Natural killer cell (primary cell): Measurements from ENCODE around the gene NRG3. TPM values are rescaled to one million over a fixed set of nuclear protein-coding genes. Genes with fewer than 3 reads are reported as not detected.

Experiments
- ATAC-seq, 3 donors: fragments of 150-1000 bp in 2 of 3; fragments of 200-7000 bp in 1 of 3; cut with Tn5 transposase; 1 replicate in 1 of 3; 2 replicates in 2 of 3; pipeline ENCODE4 v1.10.0; 2021; ENCODE audit warnings: mild to moderate bottlenecking in 2 of 3, moderate library complexity in 2 of 3
- DNase-seq, 2 donors: peaks; one replicate each; pipeline versions ENCODE4 v3.0.0 to v3.0.0-alpha.2; 2013 to 2021; ENCODE audit warnings: mixed read lengths in 1 of 2
- H3K27ac ChIP-seq: one replicate; pipeline ENCODE4 v1.5.1; 2013; ENCODE audit warnings: mild to moderate bottlenecking, low read length
- H3K27me3 ChIP-seq: one replicate; pipeline ENCODE4 v1.6.1; 2013; ENCODE audit warnings: low read length; ENCODE audit not compliant: control insufficient read depth, insufficient read depth
- H3K36me3 ChIP-seq: one replicate; pipeline ENCODE4 v1.6.1; 2013; ENCODE audit warnings: low read length; ENCODE audit not compliant: control insufficient read depth, insufficient read depth
- H3K4me1 ChIP-seq: one replicate; pipeline ENCODE4 v1.6.1; 2013; ENCODE audit warnings: low read length; ENCODE audit not compliant: control insufficient read depth, insufficient read depth
- H3K4me3 ChIP-seq: one replicate; pipeline ENCODE4 v1.5.1; 2013; ENCODE audit warnings: low read length
- H3K9me3 ChIP-seq: one replicate; pipeline ENCODE4 v1.6.1; 2013; ENCODE audit warnings: low read length; ENCODE audit not compliant: control insufficient read depth, insufficient read depth
- H3K27ac Mint-ChIP-seq, 2 donors: one replicate each; pipeline ENCODE4 v1.8.0; 2022; ENCODE audit warnings: mild to moderate bottlenecking in 2 of 2, mixed read lengths in 2 of 2, moderate library complexity in 1 of 2
- H3K27me3 Mint-ChIP-seq, 2 donors: one replicate each; pipeline ENCODE4 v1.8.0; 2022; ENCODE audit warnings: low read depth in 2 of 2, mixed read lengths in 2 of 2
- H3K36me3 Mint-ChIP-seq: one replicate; pipeline ENCODE4 v1.8.0; 2022; ENCODE audit warnings: mixed read lengths
- H3K4me1 Mint-ChIP-seq, 2 donors: one replicate each; pipeline ENCODE4 v1.8.0; 2022; ENCODE audit warnings: mixed read lengths in 2 of 2
- H3K4me3 Mint-ChIP-seq: one replicate; pipeline ENCODE4 v1.8.0; 2022; ENCODE audit warnings: mild to moderate bottlenecking, moderate library complexity, mixed read lengths
- H3K9me3 Mint-ChIP-seq, 2 donors: one replicate each; pipeline ENCODE4 v1.8.0; 2022; ENCODE audit warnings: mixed read lengths in 2 of 2
- CTCF ChIP-seq: fragments of 200-600 bp; IDR thresholded peaks from one replicate; pipeline ENCODE4 v1.8.0; 2022; ENCODE audit warnings: antibody characterized with exemption
- WGBS: methylation state at CpG from one replicate; pipeline ENCODE4 v1.1.7; 2013; ENCODE audit warnings: missing lambda C conversion rate; ENCODE audit not compliant: insufficient coverage; 5-methylcytosine and 5-hydroxymethylcytosine counted together
- intact Hi-C: fragments of 100-400 bp; cut with micrococcal nuclease; formaldehyde crosslinking; loops from one replicate; pipeline ENCODE4 v1.14.2; 2022
- total RNA-seq, 4 donors: library from RNA; stranded (reverse); fragments of 120-200 nt in 1 of 4; gene quantifications; one replicate each; pipeline versions ENCODE4 v1.2.3 to v1.2.4, GENCODE V29; 2013 to 2022

The NRG3 gene
- total RNA-seq, 3 donors from 2014 or later (not counting 1 experiment from before 2014, with no cell fraction given): not detected

GRCh38 chr10:82778908-82779307 is 903.9 kb downstream of the NRG3 start:
- 89% methylated on average over 3 of the region's 3 CpGs for WGBS
- DNase-seq: no peak
- Histone ChIP-seq H3K4me1 (no peaks in the 10 kb centered on the region), H3K9me3 (peaks cover 6% of the 10 kb centered on the region), H3K27ac (no peak overlapping the region), H3K36me3 (no peaks in the 10 kb centered on the region), H3K27me3 (no peaks in the 10 kb centered on the region), H3K4me3 (no peak overlapping the region)
- peaks cover 11 to 13% of the 10 kb centered on the region in 2 donors for H3K9me3 Mint-ChIP-seq
- H3K36me3 Mint-ChIP-seq: peaks cover 8% of the 10 kb centered on the region
- no peak overlapping the region for H3K4me3 Mint-ChIP-seq
- intact Hi-C loops: no loop called here
- no peaks in the 10 kb centered on the region for H3K4me1 Mint-ChIP-seq
- no peak overlapping the region for H3K27ac Mint-ChIP-seq
- no peak for TF ChIP-seq CTCF
- H3K27me3 Mint-ChIP-seq: no peaks in the 10 kb centered on the region
- no peak for ATAC-seq

- no peaks in the 10 kb centered on the region for H3K27me3 ChIP-seq
- no peak overlapping the region for H3K4me3 ChIP-seq
- H3K9me3 ChIP-seq: no peaks in the 10 kb centered on the region
- ATAC-seq (no peak), DNase-seq (no peak)
- TF ChIP-seq CTCF: no peak
- intact Hi-C loops: no loop called here
- Mint-ChIP-seq H3K27me3 (no peaks in the 10 kb centered on the region), H3K4me3 (no peak overlapping the region), H3K9me3 (peaks cover 10 to 11% of the 10 kb centered on the region in 2 donors), H3K27ac (no peak overlapping the region), H3K4me1 (no peaks in the 10 kb centered on the region), H3K36me3 (no peaks in the 10 kb centered on the region)
- no peaks in the 10 kb centered on the region for H3K4me1 ChIP-seq
- no peaks in the 10 kb centered on the region for H3K36me3 ChIP-seq
- no peak overlapping the region for H3K27ac ChIP-seq
These were observed 921.5 kb downstream of the NRG3 start for GRCh38 chr10:82796510-82796909.

- H3K9me3 Mint-ChIP-seq: peaks cover 6 to 8% of the 10 kb centered on the region in 2 donors
- H3K27ac Mint-ChIP-seq: no peak overlapping the region
- ATAC-seq (no peak), DNase-seq (no peak)
- no peak overlapping the region for H3K4me3 Mint-ChIP-seq
- Histone ChIP-seq H3K36me3 (no peaks in the 10 kb centered on the region), H3K9me3 (no peaks in the 10 kb centered on the region), H3K4me1 (no peaks in the 10 kb centered on the region), H3K4me3 (no peak overlapping the region), H3K27me3 (no peaks in the 10 kb centered on the region), H3K27ac (no peak overlapping the region)
- no peaks in the 10 kb centered on the region for H3K36me3 Mint-ChIP-seq
- no peak for TF ChIP-seq CTCF
- WGBS: 100% methylated on average over 1 of the region's 1 CpG
- intact Hi-C loops: no loop called here
- H3K4me1 Mint-ChIP-seq: no peaks in the 10 kb centered on the region
- no peaks in the 10 kb centered on the region for H3K27me3 Mint-ChIP-seq
These were observed 926.3 kb downstream of the NRG3 start for GRCh38 chr10:82801289-82801688.

GRCh38 chr10:82811621-82812020 is 936.6 kb downstream of the NRG3 start:
- no peaks in the 10 kb centered on the region for H3K36me3 Mint-ChIP-seq
- Histone ChIP-seq H3K9me3 (no peaks in the 10 kb centered on the region), H3K27me3 (no peaks in the 10 kb centered on the region), H3K4me1 (no peaks in the 10 kb centered on the region), H3K36me3 (no peaks in the 10 kb centered on the region), H3K4me3 (no peak overlapping the region), H3K27ac (no peak overlapping the region)
- DNase-seq (no peak), ATAC-seq (no peak)
- peaks cover 5 to 6% of the 10 kb centered on the region in 2 donors for H3K9me3 Mint-ChIP-seq
- H3K4me1 Mint-ChIP-seq: no peaks in the 10 kb centered on the region
- H3K4me3 Mint-ChIP-seq: no peak overlapping the region
- WGBS: 39% methylated on average over 1 of the region's 1 CpG
- intact Hi-C loops: no loop called here
- H3K27me3 Mint-ChIP-seq: no peaks in the 10 kb centered on the region
- no peak overlapping the region for H3K27ac Mint-ChIP-seq
- no peak for TF ChIP-seq CTCF
